CMK (cell line): ENCODE data around the gene CREB1.
A peak's percentile ranks its signal among the peaks of the same experiment; 100 is the strongest.
"Not testable (repeated sequence)": the region's sequence is repeated elsewhere in the genome, so short reads cannot be mapped to it uniquely, and the experiment has no call there.

Experiments
- DNase-seq: peaks from one replicate; pipeline ENCODE4 v3.0.0-alpha.2; 2010; ENCODE audit warnings: low read depth

The CREB1 gene

GRCh38 chr2:207529330-207530159 lies at the start of gene CREB1:
TSS of gene CREB1 (plus strand) at chr2:207529962. CDS start at chr2:207555636, 25,674 bp downstream.
- peak; percentile 88 for DNase-seq

DNA sequence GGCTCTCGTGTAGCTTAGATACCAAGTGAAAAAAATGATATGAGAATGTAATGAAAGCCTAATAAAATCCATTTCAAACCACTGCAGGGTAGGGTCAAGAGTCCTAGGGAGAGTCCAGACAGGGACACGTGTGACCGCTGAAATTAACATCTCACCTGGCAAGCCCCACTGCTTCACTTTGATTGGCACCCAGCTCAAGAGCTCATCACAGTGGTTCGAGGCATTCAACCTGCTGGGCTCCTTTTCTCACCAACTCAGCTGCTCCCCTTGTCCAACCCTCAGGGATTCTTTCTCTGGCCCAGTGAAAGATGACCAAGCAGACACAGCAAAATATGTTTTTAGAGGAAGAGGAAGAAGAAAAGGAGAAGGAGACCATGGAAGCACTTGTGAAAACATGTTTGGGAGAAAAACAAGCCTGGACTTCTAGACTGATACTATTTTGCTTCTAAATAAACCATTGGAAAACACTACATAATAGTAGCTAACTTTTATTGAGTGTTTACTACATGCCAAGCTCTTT lies 49.2 kb upstream of the CREB1 start:
- no peak for DNase-seq

GRCh38 chr2:207481924-207482323 lies 47.8 kb upstream of the CREB1 start:
- DNase-seq: peak; percentile 37

DNA sequence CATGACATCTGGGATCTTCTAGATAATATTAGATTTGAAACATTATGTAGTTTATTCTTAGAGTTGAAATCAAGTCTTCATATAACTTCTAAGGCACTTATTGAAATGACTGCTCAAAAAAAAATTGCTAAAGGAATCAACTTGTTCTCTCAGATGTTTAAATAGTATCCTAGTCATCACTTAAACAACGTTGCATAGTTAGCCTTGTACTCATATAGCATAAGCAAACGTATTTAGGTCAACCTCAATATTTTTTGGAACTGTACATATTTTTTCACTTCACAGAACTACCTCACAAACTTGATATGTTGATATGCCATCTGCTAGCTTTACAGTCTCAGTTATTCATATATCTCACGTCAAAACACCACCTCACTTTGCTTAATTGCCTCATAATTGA lies 47.1 kb upstream of the CREB1 start:
- no peak for DNase-seq

DNA sequence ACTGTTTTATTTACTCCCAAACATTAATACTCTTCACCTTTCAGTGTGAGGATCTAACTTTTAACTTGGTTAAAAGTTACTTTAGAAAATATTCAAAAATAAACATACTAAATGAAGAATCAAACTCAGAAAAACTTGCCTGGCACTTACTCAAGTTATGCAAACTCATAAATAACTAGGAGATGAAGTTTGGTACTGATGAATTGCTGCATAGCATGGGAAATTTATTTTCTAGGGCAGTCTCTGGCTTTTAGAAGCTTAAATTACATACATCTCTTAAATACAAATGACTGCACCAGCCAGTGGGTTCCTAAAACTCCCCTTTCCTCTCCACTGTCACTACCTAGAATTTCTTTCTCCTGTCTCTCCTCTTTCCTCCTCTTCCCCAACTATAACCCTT lies 46.7 kb upstream of the CREB1 start:
- DNase-seq: no peak

GRCh38 chr2:207483477-207483876 lies 46.3 kb upstream of the CREB1 start:
- DNase-seq: no peak

DNA sequence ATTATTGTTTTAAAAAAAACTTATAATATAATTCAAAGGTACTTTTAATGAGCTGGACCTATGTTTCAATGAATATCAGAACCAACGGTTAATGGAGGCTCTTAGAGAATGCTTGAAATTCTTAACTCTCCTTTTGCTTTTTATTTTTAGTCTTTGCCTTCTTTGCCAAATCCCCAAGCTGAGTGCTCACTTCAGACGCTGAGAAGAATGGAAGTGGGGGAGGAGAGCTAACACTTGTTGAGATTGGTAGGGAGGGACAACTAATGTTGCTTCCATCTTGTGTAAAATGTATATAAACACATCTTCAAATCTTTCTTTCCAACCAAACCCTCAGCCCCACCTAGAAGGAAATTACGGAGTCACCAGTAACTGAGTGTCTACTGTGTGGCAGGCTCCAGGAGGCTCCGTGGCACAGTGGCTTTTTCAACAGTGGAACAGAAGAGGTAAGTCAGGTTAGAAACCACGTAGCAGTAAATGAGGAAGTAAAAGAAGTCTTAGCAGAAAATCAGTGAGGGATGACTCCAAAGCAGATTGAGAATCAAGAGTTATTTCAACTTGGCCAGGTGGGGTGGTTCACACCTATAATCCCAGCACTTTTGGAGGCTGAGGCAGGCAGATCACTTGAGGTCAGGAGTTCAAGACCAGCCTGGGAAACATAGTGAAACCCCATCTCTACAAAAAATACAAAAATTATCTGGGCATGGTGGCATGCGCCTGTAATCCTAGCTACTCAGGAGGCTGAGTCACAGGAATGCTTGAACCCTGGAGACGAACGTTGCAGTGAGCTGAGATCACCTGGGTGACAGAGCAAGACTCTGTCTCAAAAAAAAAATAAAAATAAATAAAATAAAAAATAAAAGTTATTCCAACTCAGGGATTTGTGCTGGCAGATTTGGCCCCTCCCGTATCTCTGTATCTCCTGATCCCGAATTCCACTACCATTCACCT lies 45.0 kb upstream of the CREB1 start:
- no peak for DNase-seq

DNA sequence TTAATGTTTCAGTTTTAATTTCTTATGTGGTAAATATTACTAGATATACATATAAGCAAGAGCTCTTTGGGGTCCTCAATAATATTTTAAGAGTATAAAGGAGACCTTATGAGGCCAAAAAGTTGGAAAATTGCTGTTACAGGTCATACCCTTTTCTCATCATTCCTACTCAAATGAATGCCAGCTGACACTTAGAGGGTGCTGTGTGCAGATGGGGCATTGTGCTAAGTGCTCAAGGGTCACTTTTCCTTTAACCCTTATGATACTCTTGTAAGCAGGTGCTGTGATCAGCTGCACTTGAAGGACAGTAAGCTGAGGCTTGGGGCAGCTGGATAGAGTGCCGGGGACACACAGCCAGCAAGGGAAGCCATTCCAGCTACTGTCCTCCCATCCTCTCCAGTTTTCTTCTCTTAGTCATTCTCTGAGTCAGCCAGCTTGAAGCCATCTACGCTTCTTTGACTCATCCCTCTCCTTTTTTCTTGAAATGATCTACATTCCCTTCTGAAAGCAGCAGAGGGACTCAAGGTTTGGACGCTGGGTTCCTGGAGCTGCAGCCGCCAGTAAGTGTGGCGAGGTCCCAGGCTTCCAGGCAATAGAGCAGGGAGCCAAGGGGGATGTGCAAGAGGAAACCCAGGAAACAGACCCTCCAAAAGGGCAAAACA lies 42.0 kb upstream of the CREB1 start:
- no peak for DNase-seq

GRCh38 chr2:207489251-207489650 lies 40.5 kb upstream of the CREB1 start:
- DNase-seq: no peak

GRCh38 chr2:207490441-207490840 lies 39.3 kb upstream of the CREB1 start:
- no peak for DNase-seq

DNA sequence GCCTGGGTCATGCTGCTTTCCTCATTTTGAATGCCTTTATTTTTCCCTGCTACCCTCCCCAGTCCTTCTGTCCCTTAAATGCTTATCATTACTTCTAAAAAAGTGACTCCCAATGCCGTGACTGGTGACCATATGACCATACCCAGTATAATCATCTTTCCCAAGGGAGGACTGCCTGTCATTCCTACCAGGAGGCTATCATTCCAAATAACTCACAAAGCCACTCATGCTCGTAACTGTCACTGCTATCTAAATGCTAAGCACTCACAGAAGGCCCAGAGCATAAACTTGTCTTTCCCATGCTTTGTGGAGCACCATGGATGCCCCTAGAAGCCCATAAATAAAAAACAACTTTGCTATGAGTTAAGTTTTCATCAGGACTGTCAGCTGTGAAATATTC lies 38.7 kb upstream of the CREB1 start:
- no peak for DNase-seq

DNA sequence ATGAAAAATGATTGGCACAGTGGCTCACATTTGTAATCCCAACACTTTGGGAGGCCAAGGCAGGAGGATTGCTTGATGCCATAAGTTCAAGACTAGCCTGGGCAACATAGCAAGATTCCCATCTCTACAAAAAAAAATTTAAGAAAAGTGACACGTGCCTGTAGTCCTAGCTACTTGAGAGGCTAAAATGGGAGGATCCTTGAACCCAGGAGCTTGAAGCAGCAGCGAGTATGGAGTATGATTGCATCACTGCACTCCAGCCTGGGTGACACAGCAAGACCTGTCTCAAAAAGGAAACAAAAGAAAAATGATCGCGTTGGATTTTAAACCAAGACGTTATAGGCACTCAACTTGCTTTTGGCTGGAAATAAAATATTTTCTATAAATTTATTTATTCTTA lies 37.8 kb upstream of the CREB1 start:
- DNase-seq: no peak

DNA sequence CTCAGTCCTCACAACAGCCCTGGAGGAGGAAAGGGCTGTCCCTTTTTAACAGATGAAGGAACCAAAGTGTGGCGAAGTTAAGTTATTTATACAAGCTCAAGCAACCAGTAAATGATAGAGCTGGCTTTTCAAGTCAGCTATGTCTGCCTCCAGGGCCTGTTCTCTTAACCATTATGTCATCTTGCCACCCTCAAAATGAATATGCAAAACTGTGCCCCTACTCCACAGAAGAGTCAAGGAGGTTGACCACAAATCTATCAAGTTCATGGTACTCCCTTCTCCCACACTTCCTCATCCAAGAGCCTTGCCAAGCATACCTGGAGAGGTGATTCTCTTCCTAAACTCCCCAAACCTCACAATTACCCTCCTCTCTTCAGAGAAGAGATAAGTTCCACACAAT lies 37.3 kb upstream of the CREB1 start:
- no peak for DNase-seq

GRCh38 chr2:207494137-207494536 lies 35.6 kb upstream of the CREB1 start:
- DNase-seq: no peak

DNA sequence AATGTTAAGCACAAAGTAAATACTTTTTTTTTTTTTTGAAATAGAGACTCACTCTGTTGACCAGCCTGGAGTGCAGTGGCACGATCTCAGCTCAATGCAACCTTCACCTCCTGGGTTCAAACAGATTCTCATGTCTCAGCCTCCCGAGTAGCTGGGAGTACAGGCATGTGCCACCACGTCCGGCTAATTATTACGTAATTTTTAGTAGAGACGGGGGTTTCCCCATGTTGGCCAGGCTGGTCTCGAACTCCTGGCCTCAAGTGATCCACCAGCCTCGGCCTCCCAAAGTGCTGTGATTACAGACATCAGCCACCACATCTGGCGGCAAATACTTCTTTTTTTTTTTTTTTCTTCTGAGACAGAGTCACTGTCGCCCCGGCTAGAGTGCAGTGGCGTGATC lies 32.8 kb upstream of the CREB1 start:
- DNase-seq: not testable (repeated sequence)

DNA sequence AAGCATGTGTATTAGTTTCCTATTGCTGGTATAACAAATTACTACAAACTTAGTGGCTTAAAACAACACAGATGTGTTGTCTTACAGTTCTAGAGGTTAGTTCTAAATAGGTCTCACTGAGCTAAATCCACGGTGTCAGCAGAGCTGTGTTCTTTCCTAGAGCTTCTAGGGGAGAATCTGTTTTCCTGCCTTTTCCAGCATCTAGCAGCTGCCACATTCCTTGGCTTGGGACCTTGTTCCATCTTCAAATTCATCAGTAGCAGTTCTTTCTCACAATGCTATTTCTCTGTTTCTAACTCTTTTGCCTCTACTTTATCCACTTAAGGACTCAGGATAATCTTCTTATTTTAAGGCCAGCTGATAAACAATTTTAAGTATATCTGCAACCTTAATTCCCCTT lies 32.2 kb upstream of the CREB1 start:
- DNase-seq: no peak

DNA sequence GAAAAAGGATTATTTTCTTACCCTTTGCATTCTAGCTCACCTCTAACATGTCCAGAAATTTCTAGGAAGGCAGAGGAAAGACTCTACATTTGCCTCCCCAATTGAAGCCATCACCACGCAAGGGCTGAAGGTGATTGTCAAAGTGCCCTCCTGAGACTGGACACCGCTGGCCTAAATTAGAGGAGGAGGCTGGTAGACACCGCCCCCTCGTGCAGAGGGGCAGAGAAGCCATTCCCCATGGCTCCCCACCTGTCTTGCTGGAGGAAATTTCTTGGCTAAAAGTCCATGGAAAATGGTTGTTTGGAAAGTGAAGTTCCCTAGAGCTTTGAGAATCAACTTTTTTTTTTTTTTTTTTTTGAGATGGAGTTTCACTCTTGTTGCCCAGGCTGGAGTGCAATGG lies 31.3 kb upstream of the CREB1 start:
- DNase-seq: no peak

GRCh38 chr2:207499114-207499513 lies 30.6 kb upstream of the CREB1 start:
- no peak for DNase-seq

DNA sequence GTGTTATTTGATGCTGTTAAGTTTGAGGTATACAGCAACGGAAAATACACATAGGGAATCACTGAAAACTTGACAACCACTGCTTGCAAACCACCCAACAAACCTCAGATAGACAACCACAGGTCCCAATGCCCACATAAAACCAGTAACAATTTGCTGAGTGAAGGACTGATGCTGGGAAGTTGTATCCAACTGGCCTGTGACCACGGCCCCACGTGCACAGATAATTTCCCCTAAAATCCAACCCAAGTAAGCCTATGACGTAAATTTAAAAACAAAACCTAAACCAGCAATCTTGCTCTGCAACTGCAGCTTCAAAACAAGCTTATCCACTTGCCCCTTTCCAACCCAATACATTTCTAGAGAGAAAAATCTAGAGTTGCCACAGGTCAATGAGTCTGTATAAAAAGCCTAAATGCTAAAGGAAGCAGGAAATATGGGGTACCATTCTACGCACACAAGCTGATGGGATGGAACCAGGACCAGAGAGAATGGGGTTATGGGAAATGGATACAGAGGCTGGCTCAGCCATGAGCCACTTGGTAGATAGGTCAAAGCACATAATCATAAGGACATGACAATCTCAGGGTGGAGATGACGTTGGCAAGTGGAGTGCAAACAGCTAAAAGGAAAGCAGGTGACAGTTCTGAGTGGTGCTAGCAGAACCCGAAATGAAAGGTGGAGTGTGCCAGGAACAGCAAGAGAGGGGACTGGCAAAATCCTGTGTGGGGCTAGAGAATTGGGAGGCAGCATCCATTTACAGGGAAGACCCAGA lies 27.8 kb upstream of the CREB1 start:
- no peak for DNase-seq

GRCh38 chr2:207502577-207503198 lies 27.1 kb upstream of the CREB1 start:
- no peak for DNase-seq

DNA sequence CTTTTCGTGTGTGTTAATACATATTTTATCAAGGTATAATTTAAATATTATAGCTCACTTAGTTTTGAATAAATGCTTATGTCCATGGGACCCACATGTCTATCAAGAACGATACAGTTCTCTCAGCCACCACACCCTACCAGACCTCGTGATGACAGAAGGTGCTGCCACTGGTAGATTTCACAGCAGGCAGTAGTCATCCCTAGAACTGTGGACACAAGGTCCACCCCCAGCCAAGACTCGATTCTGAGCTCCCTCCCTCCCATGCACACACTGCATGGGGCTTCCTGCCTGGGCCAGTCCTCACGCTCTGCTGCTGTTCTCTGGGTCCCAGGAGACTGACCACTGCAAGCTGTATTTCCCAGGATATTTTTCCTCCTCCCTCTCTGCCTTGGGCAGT lies 26.5 kb upstream of the CREB1 start:
- no peak for DNase-seq
